ENCODE measurements around the gene KCNF1.
"Not testable (repeated sequence)": the region's sequence is repeated elsewhere in the genome, so short reads cannot be mapped to it uniquely, and the experiment has no call there.

The KCNF1 gene

GRCh38 chr2:10947005-10947440 is 35.3 kb downstream of the KCNF1 start:
- DNase-seq: no peak

GRCh38 chr2:10947446-10948187 is 35.9 kb downstream of the KCNF1 start:
- no peak for DNase-seq

DNA sequence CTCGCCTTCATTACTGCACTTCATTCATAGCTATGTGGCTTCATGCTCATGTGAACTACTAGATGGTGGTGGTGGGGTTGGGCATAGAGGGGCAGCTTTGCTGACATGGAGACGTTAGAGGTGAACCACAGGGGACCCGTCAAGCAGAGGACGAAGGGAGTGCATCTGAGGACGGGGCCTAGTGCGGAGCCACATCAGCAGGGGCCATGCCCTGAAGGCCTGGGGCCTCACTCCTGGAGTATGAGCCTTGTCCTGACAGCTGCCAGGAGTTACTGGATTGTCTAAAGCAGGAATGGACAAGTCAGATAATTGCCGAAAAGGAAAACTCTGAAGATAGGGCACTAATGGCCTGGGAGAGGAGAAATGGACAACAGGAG is 36.4 kb downstream of the KCNF1 start:
- DNase-seq: no peak

DNA sequence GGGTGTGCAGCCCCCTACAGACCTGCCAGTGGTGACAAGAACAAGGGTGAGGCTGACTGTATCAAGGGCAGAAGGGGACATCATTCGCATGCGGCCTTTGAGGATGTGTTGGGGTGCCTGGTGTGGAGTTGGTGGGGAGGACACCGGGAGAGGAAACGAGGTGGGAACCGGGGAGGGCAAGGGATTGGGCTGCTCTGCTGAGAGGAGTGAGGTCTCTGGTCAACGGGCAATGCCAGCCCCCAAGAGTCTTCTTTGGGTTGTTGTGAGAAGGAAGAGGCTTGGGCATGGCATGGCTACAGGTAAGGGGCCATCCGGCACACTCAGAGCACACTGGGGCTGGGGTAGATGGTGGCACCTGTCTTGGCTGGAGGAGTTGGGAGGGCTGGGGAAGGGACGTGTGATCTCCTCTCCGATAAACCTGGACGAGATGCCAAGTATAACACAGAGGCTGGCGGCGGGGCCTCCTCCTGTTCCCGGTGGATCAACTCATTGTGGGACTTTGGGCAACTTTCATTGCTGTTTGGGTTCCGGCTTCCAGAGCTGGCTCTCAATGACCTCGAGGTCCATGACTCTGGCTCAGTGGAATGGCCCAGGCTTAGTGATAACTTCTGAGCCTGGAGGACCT is 37.0 kb downstream of the KCNF1 start:
- no peak for DNase-seq

- DNase-seq: no peak
Observed at GRCh38 chr2:10949835-10950234, 38.1 kb downstream of the KCNF1 start.

DNA sequence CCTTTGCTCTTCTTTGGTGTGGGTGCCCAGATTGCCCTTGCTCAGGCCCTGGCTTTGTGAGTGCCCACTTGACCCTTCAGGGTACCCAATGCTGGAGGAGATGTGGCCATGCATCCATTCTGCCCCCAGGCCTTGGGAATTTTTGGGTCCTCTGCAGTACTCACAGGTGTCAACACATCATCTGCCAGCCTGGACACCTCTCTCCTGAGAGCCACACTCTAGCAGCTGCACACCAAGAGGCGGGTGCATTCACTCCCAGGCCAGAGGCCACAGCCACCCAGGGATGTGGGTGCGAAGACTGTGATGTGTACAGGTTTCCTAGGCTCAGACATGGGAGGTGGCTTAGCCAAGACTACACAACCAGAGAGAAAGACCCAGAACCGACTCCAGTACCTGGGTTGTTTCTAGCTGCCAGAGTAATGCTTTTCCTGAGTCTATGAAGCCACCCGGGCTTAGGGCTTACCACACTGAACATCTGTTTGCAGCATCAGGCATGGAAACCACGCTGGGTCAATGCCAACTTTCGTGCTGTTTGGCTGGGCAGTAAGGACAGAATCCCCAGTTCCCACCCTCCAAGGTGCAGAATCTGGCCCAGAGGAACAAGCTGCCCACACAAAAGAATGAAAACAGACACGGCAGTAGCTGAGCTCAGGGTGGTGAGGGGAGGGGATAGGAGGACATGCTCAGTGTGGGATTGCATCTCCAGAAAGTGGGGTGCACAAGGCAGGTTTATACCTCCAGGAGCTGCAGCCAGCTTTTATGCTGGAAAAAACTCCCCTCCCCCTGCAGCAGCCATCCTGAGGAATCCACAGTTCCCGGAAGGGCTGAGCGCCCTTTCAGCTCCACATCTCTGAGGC is 40.1 kb downstream of the KCNF1 start:
- DNase-seq: no peak

DNA sequence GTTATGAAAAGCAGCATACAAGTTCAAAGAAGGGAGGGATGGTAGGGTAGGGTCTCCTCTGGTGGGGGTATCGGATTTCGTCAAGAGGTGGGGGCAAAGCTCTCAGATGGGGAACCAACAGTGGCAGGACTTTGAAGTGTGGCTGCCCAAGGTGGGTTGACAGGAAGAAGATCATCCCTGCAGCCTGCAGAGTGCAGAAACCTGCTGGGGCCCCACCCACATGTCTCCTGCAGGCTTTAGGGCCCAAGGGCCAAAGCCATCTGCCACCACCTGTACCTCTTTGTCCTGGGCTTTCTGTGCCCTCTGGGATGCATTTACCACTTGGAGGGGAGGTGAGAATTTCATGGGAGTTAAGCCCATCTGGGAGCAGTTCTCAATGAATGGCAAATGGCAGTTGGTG is 42.7 kb downstream of the KCNF1 start:
- no peak for DNase-seq

DNA sequence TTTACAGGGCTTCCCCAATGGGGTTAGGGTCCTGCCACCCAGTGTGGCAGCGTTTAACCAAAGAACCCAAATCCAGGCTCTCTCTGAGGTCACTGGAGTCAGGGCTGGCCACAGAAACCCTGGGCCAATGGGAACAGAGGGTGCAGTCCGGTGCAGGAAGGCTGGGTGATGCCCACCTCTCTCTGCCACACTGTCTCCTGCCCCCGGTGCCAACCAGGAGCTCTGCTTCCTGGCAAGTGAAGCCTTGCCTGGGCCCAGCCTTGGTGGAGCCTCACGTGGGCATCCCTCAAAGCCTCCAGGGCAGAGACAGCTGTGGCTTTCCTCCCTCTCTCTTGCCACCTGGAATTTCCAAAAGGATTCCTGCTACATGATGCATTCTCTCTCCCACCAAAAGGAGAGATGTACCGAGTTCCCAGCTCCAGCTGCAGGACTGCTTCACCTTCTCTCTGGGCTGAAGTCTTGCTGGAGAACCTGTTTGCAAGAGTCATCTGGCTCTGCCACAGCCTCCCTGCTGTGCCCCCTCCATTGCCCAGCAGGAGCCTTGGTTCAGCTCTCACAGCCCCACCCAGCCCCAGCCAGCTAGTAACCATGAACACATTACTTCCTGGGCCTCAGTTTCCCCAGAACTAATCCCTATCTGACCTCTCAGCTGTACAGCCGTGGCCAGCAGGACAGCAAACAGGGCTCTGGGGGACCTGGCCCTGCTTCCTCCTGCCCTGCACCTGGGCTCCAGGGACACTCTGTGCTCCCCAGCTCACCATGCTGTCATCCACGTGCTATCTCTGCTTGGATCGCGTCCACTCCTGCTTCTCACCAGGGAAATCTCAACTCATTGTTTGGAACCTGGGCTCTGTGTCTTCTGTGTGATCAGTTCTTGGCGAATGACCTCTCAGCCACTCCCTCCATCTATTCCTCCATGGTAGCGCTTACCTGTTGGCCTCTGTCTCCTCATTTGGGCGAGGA is 43.4 kb downstream of the KCNF1 start:
- no peak for DNase-seq

- no peak for DNase-seq
Observed at GRCh38 chr2:10956006-10956790, 44.5 kb downstream of the KCNF1 start.

DNA sequence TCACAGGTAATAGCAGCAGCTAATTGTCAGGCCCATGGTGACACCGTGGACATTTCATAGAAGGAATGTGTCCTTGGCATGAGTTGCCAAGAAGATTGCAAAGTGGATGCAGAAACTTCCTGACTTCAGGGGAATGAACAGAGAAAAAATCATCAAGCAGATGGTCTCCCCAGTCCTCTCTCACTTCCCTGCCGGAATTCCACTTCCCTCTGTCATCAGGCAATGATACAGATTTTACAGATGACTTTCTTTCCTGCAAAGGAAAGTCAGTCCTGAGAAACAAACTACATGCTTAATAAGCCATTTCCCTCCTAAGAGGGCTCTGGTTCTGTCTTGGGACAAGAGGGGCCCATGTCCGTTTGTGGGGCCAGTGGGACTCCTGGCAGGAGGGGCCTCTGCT is 45.7 kb downstream of the KCNF1 start:
- no peak for DNase-seq

DNA sequence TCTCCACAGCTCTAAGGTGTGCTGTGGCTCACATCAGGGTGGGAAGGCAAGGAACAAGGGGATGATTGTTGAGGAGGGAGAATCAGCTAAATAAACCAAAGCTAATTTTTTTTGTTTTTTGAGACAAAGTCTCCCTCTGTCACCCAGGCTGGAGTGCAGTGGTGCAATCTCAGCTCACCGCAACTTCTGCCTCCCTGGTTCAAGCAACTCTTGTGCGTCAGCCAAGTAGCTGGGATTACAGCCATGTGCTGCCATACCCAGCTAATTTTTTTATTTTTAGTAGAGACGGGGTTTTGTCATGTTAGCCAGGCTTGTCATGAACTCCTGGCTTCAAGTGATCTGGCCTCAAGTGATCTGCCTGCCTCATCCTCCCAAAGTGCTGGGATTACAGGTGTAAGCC is 46.7 kb downstream of the KCNF1 start:
- DNase-seq: not testable (repeated sequence)

GRCh38 chr2:10960606-10961489 is 49.1 kb downstream of the KCNF1 start:
- DNase-seq: no peak

DNA sequence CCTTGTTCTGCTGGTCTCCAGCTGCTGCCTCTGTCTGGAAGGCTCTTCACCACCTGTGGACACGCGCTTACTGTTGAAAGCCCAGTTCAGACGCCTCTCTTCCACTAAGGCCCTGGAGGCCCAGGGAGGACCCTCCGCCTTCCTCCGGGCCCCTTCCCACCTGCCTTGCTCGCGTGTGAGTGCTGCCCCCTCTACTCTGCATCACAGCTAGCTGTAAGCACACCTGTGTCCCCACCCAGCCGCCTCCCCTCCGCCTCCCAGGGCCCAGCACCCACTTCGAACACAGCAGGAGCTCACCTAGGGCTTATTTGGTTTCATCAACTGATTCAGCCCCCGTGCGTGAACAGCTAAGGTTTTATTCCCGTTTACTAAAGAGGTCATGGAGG is 49.7 kb downstream of the KCNF1 start:
- DNase-seq: no peak

DNA sequence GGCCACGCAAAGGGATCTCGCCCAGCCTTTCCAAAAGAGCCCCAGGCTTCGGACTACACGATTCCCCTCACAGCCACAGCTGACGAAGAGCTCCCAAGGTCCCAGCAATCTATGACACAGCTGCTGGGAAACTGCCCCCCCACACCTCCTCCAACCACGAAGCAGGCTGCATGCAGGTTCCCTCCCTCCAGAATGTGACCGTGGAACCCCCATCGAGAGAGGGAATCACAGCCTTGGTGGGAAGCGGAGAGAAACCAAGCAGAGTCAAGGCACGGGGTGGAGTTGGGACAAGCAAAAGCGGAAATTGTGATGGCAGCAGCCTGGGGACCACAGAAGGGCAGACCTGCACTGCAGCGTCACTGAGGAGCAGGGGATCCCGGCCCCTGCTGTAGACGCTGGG is 50.3 kb downstream of the KCNF1 start:
- DNase-seq: no peak

DNA sequence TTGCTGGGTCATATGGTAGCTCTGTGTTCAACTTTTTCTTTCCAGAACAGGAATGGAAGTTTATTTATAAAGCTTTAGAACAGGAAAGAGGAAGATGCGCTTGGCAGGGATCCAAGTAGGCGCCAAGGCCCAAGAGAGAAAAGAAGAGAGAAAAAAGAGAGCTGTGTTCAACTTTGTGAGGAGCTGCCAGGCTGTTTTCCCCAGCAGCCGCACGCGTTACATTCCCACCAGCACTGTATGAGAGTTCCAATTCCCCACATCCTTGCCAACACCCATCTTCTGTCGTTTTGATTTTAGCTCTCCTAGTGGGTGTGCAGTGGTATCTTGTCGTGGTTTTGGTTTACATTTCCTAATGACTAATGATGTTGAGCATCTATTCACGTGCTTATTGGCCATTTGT is 51.4 kb downstream of the KCNF1 start:
- DNase-seq: no peak

All from activated CD4-positive, CD25-positive, alpha-beta regulatory T cell treated with anti-CD3 and anti-CD28 coated beads, Interleukin-2, amount 50 U/mL, for 72 hours (primary cell).